Right atrium auricular region (tissue), 2 donors: ENCODE results near the gene OVOL2. TPM values are rescaled to one million over a fixed set of nuclear protein-coding genes. Genes with fewer than 3 reads are reported as not detected.

Source experiments
- DNase-seq: peaks from one replicate; pipeline ENCODE4 v3.0.0-alpha.2; 2019; ENCODE audit warnings: low spot score
- H3K27ac ChIP-seq, 2 donors: fragments of 200-600 bp; sonication (generic); 1 replicate in 1 of 2; 2 replicates in 1 of 2; pipeline ENCODE4 v1.5.1; 2016 to 2019
- H3K27me3 ChIP-seq, 2 donors: fragments of 200-600 bp; sonication (generic); one replicate each; pipeline versions ENCODE4 v1.5.1 to v1.6.0; 2017 to 2019
- H3K36me3 ChIP-seq: fragments of 200-600 bp; sonication (generic); one replicate; pipeline ENCODE4 v1.5.1; 2016
- H3K4me1 ChIP-seq, 2 donors: fragments of 200-600 bp; sonication (generic); one replicate each; pipeline versions ENCODE4 v1.5.1 to v1.6.0; 2017 to 2019
- H3K4me3 ChIP-seq, 2 donors: fragments of 200-600 bp; sonication (generic); 1 replicate in 1 of 2; 2 replicates in 1 of 2; pipeline ENCODE4 v1.5.1; 2017 to 2019; ENCODE audit warnings: mild to moderate bottlenecking in 1 of 2, moderate library complexity in 1 of 2
- H3K9me3 ChIP-seq, 2 donors: fragments of 200-600 bp; sonication (generic); one replicate each; pipeline ENCODE4 v1.5.1; 2019
- CTCF ChIP-seq, 2 donors: fragments of 200-600 bp; sonication (generic); IDR thresholded peaks; one replicate each; pipeline ENCODE4 v1.5.1; 2019; ENCODE audit warnings: antibody characterized with exemption in 2 of 2
- total RNA-seq, 2 donors: library from RNA; depleted of rRNA; stranded (reverse); fragments of >200 nt; gene quantifications; one replicate each; pipeline ENCODE4 v1.1.0, GENCODE V29; 2016

OVOL2 gene
- total RNA-seq, 2 donors from 2014 or later, result not detected

DNA sequence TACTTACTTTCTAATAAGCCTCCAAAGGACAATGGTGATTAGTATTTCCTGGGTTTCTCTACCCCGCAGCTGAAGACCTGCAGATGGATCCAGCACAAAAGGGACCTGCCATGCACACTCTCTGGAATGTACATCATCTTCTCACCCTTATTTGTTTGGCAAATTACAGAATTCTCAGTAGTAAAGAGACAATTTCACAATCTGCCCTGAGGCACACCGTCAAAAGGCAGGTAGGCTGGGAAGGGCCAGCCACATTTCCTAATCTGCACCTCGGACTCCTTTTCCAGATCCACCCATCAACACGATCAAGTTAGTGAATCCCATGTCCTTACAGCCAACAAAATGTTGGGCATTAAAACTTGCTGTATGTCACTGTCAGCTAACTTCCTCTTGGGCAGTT, 4.9 kb downstream of the OVOL2 start:
- H3K27ac ChIP-seq, result no peak overlapping the region
- no peaks in the 10 kb centered on the region for H3K36me3 ChIP-seq
- TF ChIP-seq CTCF (IDR thresholded peaks at IDR 0.05), result no peak
- H3K9me3 ChIP-seq, result no peaks in the 10 kb centered on the region
- peaks cover 0 to 14% of the 10 kb centered on the region in 2 donors for H3K4me1 ChIP-seq
- DNase-seq, result no peak
- H3K4me3 ChIP-seq, result no peak overlapping the region
- H3K27me3 ChIP-seq, result peaks cover 15 to 21% of the 10 kb centered on the region in 2 donors

DNA sequence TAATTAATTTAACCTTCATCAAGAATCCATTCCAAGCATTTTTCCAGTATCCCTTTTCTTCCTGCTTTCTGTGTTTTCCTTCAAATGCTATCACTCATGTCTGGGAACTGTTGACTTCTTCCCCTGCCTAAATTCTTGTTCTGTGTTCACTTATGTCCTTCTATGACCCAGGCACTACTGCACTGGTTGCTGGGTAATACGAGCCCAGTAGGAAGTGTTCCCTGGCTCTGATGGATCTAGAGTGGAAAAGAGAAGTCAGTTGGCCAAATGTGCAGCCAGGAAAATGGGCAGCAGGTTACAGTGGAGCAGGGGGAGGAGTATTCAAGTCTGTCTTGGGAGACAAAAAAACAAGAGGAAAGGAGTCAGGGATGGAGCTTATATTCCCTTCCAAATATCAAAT, 7.1 kb downstream of the OVOL2 start:
- no peak for TF ChIP-seq CTCF (IDR thresholded peaks at IDR 0.05)
- Histone ChIP-seq H3K4me3 (no peak overlapping the region), H3K27me3 (peaks cover 3 to 9% of the 10 kb centered on the region in 2 donors), H3K9me3 (no peaks in the 10 kb centered on the region), H3K27ac (no peak overlapping the region), H3K4me1 (no peaks in the 10 kb centered on the region), H3K36me3 (no peaks in the 10 kb centered on the region)
- no peak for DNase-seq

DNA sequence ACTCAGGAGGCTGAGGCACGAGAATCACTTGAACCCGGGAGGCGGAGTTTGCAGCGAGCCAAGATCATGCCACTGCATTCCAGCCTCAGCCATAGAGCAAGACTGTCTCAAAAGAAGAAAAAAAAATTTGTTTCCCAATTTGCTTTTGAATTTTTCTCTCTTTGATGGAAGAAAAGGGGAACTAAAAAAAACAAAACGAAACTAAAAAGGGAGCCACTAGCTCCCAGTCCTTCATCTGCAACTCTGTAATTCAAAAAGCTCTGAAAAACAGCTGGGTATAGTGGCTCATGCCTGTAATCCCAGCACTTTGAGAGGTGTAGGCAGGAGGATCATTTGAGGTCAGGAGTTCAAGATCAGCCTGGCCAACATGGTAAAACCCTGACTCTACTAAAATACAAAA, 9.5 kb downstream of the OVOL2 start:
- Histone ChIP-seq H3K4me3 (no peak overlapping the region), H3K4me1 (no peaks in the 10 kb centered on the region), H3K27ac (no peak overlapping the region), H3K27me3 (no peaks in the 10 kb centered on the region), H3K9me3 (peaks cover 0 to 7% of the 10 kb centered on the region in 2 donors), H3K36me3 (no peaks in the 10 kb centered on the region)
- no peak for DNase-seq
- TF ChIP-seq CTCF (IDR thresholded peaks at IDR 0.05), result no peak

DNA sequence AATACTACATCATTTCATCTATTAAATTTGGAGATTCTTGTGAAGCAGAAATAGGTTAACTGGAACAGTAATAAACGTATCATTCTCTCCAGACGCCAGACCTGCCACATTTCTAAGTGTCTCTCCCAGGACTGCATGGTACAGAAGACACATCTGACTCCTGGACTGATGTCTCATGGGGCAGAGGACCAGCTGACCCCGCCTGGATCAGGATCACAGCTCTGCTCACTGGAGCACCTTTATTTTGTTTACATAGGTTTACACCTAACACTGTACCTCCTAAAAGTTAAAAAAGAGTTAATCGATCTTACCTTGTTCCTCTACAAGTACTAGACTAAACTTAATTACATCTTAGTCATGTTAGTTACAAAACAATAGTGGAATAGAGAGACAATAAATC, 11.2 kb downstream of the OVOL2 start:
- DNase-seq, result no peak
- H3K9me3 ChIP-seq, result peaks cover 0 to 12% of the 10 kb centered on the region in 2 donors
- no peak for TF ChIP-seq CTCF (IDR thresholded peaks at IDR 0.05)
- no peaks in the 10 kb centered on the region for H3K36me3 ChIP-seq
- no peaks in the 10 kb centered on the region for H3K27me3 ChIP-seq
- H3K27ac ChIP-seq, result no peak overlapping the region
- no peak overlapping the region for H3K4me3 ChIP-seq
- H3K4me1 ChIP-seq, result no peaks in the 10 kb centered on the region

DNA sequence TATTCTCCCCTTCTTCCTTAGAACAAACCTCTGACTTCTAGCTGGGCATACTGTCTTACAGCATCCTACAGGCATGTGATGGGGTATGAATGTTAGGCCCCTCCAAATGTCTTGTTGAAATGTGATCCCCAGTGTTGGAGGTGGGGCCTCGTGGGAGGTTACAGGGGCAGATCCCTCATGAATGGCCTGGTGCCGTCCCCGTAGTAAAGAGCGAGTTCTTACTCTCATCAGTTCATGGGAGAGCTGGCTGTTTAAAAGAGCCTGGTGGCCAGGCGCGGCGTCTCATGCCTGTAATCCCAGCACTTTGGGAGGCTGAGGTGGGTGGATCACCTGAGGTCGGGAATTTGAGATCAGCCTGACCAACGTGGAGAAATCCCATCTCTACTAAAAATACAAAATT, 15.5 kb downstream of the OVOL2 start:
- Histone ChIP-seq H3K27ac (no peak overlapping the region), H3K4me3 (no peak overlapping the region), H3K9me3 (peaks cover 0 to 12% of the 10 kb centered on the region in 2 donors), H3K36me3 (no peaks in the 10 kb centered on the region), H3K4me1 (no peaks in the 10 kb centered on the region), H3K27me3 (no peaks in the 10 kb centered on the region)
- DNase-seq, result no peak
- TF ChIP-seq CTCF (IDR thresholded peaks at IDR 0.05), result no peak

- Histone ChIP-seq H3K27me3 (no peaks in the 10 kb centered on the region), H3K4me1 (no peaks in the 10 kb centered on the region), H3K9me3 (peaks cover 0 to 12% of the 10 kb centered on the region in 2 donors), H3K4me3 (no peak overlapping the region), H3K27ac (no peak overlapping the region), H3K36me3 (no peaks in the 10 kb centered on the region)
- DNase-seq, result no peak
- no peak for TF ChIP-seq CTCF (IDR thresholded peaks at IDR 0.05)
These were observed 16.3 kb downstream of the OVOL2 start for GRCh38 chr20:18041462-18041861.
